Common myeloid progenitor, CD34-positive (primary cell): ENCODE data around the gene NBDY.
"Not testable (repeated sequence)": the region's sequence is repeated elsewhere in the genome, so short reads cannot be mapped to it uniquely, and the experiment has no call there.

Source experiments
- CTCF ChIA-PET: fragments of 350-600 bp; sonication (Branson Sonifier 250); formaldehyde crosslinking; loops from one replicate; lab custom pipeline; 2021; ENCODE audit warnings: antibody characterized with exemption; lab: Charles Lee
- POLR2A ChIA-PET: fragments of 350-600 bp; sonication (Branson Sonifier 250); formaldehyde crosslinking; loops from one replicate; lab custom pipeline; 2021; ENCODE audit warnings: antibody characterized with exemption; lab: Charles Lee
- DNase-seq, 3 donors: peaks; one replicate each; pipeline versions ENCODE4 v3.0.0 to v3.0.0-alpha.2; 2013
- H3K27ac ChIP-seq, 2 experiments: 1 replicate in 1 of 2; 2 replicates in 1 of 2; pipeline ENCODE4 v1.7.0; 2013; ENCODE audit warnings: inconsistent platforms in 2 of 2, low read length in 2 of 2, mild to moderate bottlenecking in 2 of 2, low read depth in 1 of 2, moderate library complexity in 1 of 2; ENCODE audit not compliant: severe bottlenecking in 2 of 2, insufficient read depth in 1 of 2, poor library complexity in 1 of 2
- H3K27me3 ChIP-seq, 5 experiments: replicated peaks in 2 of 5; 1 replicate in 3 of 5; 2 replicates in 2 of 5; pipeline versions ENCODE4 v1.6.1 to v1.7.0; 2013; ENCODE audit warnings: low read length in 4 of 5, mild to moderate bottlenecking in 2 of 5, moderate library complexity in 2 of 5, inconsistent platforms in 1 of 5; ENCODE audit not compliant: insufficient read depth in 5 of 5, control insufficient read depth in 4 of 5
- H3K36me3 ChIP-seq, 4 experiments: 1 replicate in 2 of 4; 2 replicates in 2 of 4; pipeline versions ENCODE4 v1.6.1 to v1.7.0; 2013; ENCODE audit warnings: low read length in 3 of 4, control low read depth in 1 of 4, mild to moderate bottlenecking in 1 of 4; ENCODE audit not compliant: control insufficient read depth in 4 of 4, insufficient read depth in 4 of 4
- H3K4me1 ChIP-seq, 4 experiments: 1 replicate in 3 of 4; 2 replicates in 1 of 4; pipeline versions ENCODE4 v1.6.1 to v1.7.1; 2013; ENCODE audit warnings: low read length in 3 of 4, mild to moderate bottlenecking in 3 of 4, control low read depth in 1 of 4, inconsistent platforms in 1 of 4, moderate library complexity in 1 of 4; ENCODE audit not compliant: control insufficient read depth in 4 of 4, insufficient read depth in 4 of 4; ENCODE audit errors: control extremely low read depth in 1 of 4
- H3K4me3 ChIP-seq, 7 experiments: 1 replicate in 4 of 7; 2 replicates in 3 of 7; pipeline versions ENCODE4 v1.5.1 to v1.7.0; 2013; ENCODE audit warnings: mild to moderate bottlenecking in 7 of 7, low read length in 6 of 7, moderate library complexity in 6 of 7, inconsistent platforms in 2 of 7, low read depth in 2 of 7, control low read depth in 1 of 7; ENCODE audit not compliant: insufficient read depth in 4 of 7, control insufficient read depth in 1 of 7; ENCODE audit errors: extremely low read depth in 1 of 7
- H3K9me3 ChIP-seq, 5 experiments: 1 replicate in 4 of 5; 2 replicates in 1 of 5; pipeline versions ENCODE4 v1.6.1 to v1.7.1; 2013; ENCODE audit warnings: low read length in 4 of 5, mild to moderate bottlenecking in 2 of 5, inconsistent platforms in 1 of 5, low read depth in 1 of 5, moderate library complexity in 1 of 5; ENCODE audit not compliant: control insufficient read depth in 4 of 5, insufficient read depth in 2 of 5; ENCODE audit errors: control extremely low read depth in 1 of 5
- WGBS: methylation state at CpG from one replicate; pipeline ENCODE4 v1.1.5; 2013; ENCODE audit not compliant: insufficient coverage; 5-methylcytosine and 5-hydroxymethylcytosine counted together

Gene NBDY

DNA sequence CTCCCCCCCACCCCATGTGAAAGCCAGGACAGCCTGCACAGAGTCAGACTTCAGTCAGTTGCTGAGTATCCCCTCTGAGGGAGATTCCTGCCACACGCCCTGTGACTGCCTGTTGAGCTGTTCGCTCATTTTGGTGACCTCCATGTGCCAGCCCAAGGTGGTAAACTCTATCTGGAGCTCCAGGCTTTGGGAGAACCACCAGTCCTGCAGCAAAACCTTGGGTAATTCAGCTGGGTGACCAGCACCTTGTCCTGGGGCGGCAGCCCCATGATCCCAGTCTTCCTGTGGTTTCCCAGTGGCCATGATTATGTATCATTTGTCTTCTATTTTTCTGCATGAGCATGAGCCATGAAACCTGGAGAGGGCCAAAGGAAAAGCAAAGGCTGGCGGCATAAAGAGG, 73.4 kb downstream of the NBDY start:
- Histone ChIP-seq H3K27ac (no peak overlapping the region), H3K27me3 (peaks cover 0 to 10% (median 0%) of the 10 kb centered on the region in 5 experiments), H3K4me1 (peaks cover 0 to 29% (median 12%) of the 10 kb centered on the region in 4 experiments), H3K9me3 (no peaks in the 10 kb centered on the region), H3K36me3 (peaks cover 0 to 10% (median 3%) of the 10 kb centered on the region in 4 experiments), H3K4me3 (peak overlapping the region in 3 of 7 experiments; percentile 73 to 82 (median 75))
- no peak for DNase-seq
- CTCF ChIA-PET = interaction anchor here (1.4 to 3.2 kb wide), 3 partner anchors 10 to 179 kb away, joined by 4 to 20 read pairs (median 4); no protein-coding TSS in a partner anchor
- POLR2A ChIA-PET = no interaction called here
- WGBS = 77% methylated on average over 4 of the region's 4 CpGs

DNA sequence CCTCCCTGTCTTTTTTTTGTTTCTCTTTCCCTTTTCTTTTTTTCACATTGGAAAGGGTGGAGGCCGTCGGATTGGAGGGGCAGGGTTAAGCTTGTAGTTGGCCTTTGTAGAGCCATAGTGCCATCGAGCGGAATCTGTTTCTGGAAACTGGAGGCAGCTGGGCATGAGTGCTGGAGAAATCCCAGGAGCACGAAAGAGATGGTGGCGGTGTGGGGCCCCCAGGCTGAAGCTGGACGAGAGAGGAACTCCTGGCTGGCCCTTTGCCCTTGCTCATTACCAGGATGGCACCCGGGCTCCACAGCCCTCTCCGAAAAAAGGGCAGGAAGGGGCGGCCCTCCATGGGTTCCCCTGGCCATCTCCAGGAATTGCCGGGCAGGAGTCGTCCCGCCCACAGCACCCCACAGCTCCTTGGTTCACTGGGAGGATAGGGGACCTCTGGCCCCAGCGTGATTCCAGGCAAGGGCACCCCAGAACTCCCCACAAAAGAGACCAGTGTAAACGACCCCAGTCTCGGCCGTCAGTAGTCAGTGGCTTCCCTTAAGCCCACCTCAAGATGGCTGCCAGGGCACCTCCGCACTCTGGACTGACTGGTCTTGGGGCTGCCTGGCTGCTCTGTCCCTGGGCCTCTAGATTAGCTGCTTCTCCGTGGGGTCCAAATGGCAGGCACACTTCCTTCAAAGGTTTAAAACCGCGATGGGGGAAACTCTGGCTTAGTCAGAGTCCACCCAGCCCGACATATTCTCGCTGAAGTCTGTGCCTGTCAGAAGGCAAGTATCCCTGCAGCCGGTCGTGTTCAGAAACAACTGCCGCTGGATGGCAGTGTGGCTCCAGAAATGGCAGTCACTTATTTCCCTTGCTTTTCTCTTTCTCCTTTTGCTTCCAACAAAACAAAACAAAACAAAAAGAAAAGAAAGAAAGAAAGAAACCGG, 74.1 kb downstream of the NBDY start:
- H3K27ac ChIP-seq = peak overlapping the region; percentile 46 to 65
- peaks cover 0 to 10% (median 3%) of the 10 kb centered on the region in 4 experiments for H3K36me3 ChIP-seq
- WGBS = 27% methylated on average over 19 of the region's 27 CpGs
- ChIA-PET POLR2A (no interaction called here), CTCF (interaction anchor here (0.6 to 3.2 kb wide), 4 partner anchors 9 to 178 kb away, joined by 4 to 20 read pairs (median 4); no protein-coding TSS in a partner anchor)
- no peaks in the 10 kb centered on the region for H3K9me3 ChIP-seq
- peaks cover 0 to 24% (median 9%) of the 10 kb centered on the region in 4 experiments for H3K4me1 ChIP-seq
- peak; percentile 52 to 92 (median 90) for DNase-seq
- peaks cover 0 to 3% (median 0%) of the 10 kb centered on the region in 5 experiments for H3K27me3 ChIP-seq
- H3K4me3 ChIP-seq = peak overlapping the region in 4 of 7 experiments; percentile 69 to 82 (median 74)

DNA sequence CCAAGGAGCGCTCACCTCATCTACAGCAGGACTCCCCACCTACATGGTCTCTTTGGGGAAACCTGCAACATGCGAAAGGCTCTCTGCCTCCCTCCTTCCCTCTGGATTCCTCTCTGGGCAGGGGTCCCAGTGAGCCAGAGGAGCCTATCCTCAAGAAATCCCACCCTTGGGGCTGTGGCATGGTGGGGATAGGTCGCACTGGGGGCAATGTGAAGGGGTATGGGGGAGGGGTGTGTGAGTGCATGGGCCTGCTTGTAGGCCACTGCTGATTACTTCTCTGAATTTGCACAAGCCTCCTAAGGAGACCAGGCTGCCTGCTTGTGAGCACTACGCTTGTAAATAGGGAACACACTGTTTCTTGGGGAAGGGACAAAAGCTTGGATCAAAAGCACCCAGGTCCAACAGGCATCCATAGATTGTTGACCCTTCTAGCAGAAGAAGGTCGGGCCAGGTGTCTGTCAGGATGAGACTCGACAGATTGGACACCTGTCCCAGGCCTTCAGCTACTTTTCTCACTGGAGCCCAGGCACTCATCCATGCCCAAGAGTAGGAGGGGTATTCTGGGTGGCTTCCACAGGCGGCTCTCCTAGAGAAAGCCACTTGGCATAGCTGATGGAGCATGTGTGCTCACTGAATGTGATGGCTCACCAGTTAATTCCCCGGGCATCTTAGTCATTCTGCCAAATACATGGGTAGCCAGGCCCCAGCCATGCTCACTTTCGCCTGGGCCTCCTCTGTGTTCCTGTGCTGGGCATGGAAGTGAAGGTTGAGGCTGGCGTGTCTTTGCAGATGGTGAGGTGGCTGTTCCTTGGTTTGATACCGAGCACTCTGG, 75.0 kb downstream of the NBDY start:
- CTCF ChIA-PET = interaction anchor here (1.1 to 3.2 kb wide), 4 partner anchors 18 to 190 kb away, joined by 3 to 20 read pairs (median 4); no protein-coding TSS in a partner anchor
- POLR2A ChIA-PET = no interaction called here
- Histone ChIP-seq H3K27me3 (no peaks in the 10 kb centered on the region), H3K9me3 (no peaks in the 10 kb centered on the region), H3K27ac (peak overlapping the region in 1 of 2 experiments; percentile 65), H3K36me3 (peaks cover 0 to 6% (median 3%) of the 10 kb centered on the region in 4 experiments), H3K4me1 (peaks cover 0 to 16% (median 5%) of the 10 kb centered on the region in 4 experiments), H3K4me3 (peak overlapping the region in 2 of 7 experiments; percentile 75 to 82)
- no peak for DNase-seq
- 97% methylated on average over 8 of the region's 11 CpGs for WGBS

DNA sequence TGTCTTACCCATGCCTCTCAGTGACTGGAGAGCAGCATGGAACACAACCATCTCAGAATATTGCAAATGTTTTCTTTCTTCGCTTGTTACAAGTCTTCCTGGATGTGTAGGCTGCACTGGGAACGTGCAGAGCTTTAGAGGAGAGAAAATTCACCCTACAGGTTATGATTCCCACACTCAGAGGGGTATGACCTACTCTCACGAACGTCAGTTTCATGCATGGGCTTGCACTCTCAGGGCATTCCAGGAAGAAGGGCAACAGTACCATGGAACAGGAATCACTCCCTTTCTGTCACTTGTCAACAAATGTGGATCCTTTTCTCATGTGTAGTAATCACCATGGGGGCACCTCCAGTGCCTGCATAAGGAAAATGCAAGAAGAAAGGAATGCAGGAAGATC, 75.8 kb downstream of the NBDY start:
- POLR2A ChIA-PET = no interaction called here
- H3K9me3 ChIP-seq = no peaks in the 10 kb centered on the region
- H3K27ac ChIP-seq = no peak overlapping the region
- CTCF ChIA-PET = interaction anchor here (1.1 to 3.2 kb wide), 3 partner anchors 17 to 189 kb away, joined by 3 to 20 read pairs (median 4); no protein-coding TSS in a partner anchor
- no peak for DNase-seq
- H3K4me1 ChIP-seq = peaks cover 0 to 16% (median 5%) of the 10 kb centered on the region in 4 experiments
- H3K36me3 ChIP-seq = peaks cover 0 to 5% (median under 1%) of the 10 kb centered on the region in 4 experiments
- no peaks in the 10 kb centered on the region for H3K27me3 ChIP-seq
- 81% methylated on average over 4 of the region's 4 CpGs for WGBS
- H3K4me3 ChIP-seq = no peak overlapping the region

DNA sequence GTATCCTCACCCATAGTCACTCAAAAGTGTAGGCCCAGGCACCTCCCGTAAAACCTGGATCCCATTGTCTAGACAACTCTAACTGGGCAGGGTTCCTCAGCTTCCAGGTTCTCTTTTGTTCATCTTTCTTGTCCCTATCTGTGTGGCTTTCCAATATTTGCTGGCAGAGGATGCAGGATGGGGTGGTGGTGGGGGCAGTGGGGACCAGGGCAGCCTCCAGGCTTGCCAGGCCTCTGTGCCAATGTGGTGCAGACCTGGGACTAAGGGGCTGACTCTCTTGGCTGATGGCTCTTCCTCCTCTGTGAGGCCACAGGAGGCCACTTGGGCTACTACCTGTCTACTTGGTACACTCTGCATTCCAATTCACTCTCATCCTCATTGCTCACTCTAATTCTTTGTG, 76.4 kb downstream of the NBDY start:
- DNase-seq = no peak
- Histone ChIP-seq H3K36me3 (peaks cover 0 to 5% (median under 1%) of the 10 kb centered on the region in 4 experiments), H3K4me3 (no peak overlapping the region), H3K27ac (no peak overlapping the region), H3K4me1 (peaks cover 0 to 16% (median 5%) of the 10 kb centered on the region in 4 experiments), H3K9me3 (no peaks in the 10 kb centered on the region), H3K27me3 (no peaks in the 10 kb centered on the region)
- ChIA-PET CTCF (interaction anchor here (1.3 kb wide), 1 partner anchor 17 kb away, joined by 3 read pairs; no protein-coding TSS in a partner anchor), POLR2A (no interaction called here)
- no CpG with 5 or more reads among the region's 1 CpG for WGBS

DNA sequence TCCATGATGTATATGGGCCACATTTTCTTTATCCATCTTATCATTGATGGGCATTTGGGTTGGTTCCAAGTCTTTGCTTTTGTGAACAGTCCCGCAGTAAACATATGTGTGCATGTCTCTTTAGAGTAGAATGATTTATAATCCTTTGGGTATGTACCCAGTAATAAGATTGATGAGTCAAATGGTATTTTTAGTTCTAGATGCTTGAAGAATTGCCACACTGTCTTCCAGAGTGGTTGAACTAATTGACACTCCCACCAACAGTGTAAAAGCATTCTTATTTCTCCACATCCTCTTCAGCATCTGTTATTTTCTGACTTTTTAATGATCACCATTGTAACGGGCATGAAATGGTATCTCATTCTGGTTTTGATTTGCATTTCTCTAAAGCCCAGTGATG, 77.1 kb downstream of the NBDY start:
- H3K36me3 ChIP-seq, H3K27ac ChIP-seq, H3K27me3 ChIP-seq, DNase-seq, H3K4me3 ChIP-seq, POLR2A ChIA-PET, H3K9me3 ChIP-seq: not testable (repeated sequence)
- H3K4me1 ChIP-seq = peaks cover 0 to 12% (median 4%) of the 10 kb centered on the region in 4 experiments
- 100% methylated on average over 1 of the region's 2 CpGs for WGBS
- CTCF ChIA-PET = interaction anchor here (2.7 kb wide), 1 partner anchor 172 kb away, joined by 11 read pairs; no protein-coding TSS in a partner anchor
